ENCODE results near the gene ADSL.

Gene ADSL

DNA sequence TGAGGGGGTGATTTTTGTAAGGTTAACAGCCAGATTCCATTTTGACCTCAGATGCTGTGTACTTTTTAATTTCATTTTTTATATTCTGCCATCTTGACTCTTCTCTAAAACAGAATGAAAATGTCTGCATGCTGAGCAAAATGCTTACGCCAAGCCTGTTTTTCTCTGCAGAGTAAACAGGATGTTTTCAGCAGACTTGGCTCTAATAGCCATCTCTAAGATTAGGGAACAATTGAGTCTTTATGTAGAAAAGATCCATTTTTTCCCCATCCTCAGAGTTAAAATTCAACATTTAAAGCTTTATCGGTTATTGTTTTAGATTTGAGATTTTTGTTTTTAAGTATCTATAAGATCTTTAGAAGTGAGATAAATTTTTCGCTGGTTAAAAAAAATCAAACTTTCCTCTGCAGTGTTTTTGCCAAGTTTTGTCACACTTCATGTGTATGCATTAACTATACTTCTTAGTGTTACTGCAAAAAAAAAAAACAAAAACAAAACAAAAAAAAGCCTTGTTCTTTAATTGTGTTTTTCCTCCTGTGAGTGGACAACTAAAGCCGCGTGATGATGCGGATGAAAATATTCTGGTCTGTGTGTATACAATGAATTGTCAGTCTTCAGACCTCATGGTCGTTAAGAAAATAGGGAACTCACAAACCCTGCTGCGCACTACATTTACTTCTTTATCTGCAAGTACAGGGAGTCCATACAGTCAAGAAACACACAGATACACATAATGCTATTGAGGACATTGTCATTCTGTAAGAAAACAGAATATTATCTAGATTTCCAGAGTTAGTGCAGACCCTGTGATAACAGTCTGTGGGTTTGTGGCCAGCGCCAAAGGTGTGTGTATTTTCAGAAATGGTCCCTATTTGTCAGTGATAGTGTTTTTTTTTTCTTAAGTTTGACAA, 17.5 kb upstream of the ADSL start:
- no peak for DNase-seq

GRCh38 chr22:40329466-40329865, 16.8 kb upstream of the ADSL start:
- DNase-seq = no peak

- DNase-seq = no peak
These were observed 16.2 kb upstream of the ADSL start for GRCh38 chr22:40330086-40330485.

- DNase-seq = no peak
These were observed 15.7 kb upstream of the ADSL start for GRCh38 chr22:40330615-40331014.

DNA sequence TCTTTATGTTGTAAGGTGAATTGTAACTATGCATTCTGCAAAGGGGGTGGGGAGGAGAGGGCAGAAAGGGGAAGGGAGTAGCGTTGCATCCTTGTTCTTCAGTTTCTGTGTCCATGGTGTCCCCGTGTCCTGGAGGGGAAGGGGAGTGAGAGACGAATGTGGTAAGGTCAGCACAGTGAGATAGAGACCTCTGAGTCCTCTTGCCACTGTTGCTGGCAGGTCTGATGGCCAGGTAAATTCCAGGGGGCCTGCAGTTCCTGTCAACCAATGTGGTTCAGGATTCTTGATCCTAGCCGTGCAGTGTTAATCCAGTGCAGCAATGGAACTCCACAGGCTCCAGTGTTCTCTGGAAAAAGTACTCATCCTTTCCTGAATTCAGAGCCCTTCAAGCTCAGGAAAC, 14.6 kb upstream of the ADSL start:
- no peak for DNase-seq

GRCh38 chr22:40332319-40332781, 13.9 kb upstream of the ADSL start:
- DNase-seq = no peak

- no peak for DNase-seq
These were observed 12.2 kb upstream of the ADSL start for GRCh38 chr22:40334060-40334459.

- no peak for DNase-seq
These were observed 11.4 kb upstream of the ADSL start for GRCh38 chr22:40334899-40335298.

- no peak for DNase-seq
These were observed 10.9 kb upstream of the ADSL start for GRCh38 chr22:40335358-40335757.

DNA sequence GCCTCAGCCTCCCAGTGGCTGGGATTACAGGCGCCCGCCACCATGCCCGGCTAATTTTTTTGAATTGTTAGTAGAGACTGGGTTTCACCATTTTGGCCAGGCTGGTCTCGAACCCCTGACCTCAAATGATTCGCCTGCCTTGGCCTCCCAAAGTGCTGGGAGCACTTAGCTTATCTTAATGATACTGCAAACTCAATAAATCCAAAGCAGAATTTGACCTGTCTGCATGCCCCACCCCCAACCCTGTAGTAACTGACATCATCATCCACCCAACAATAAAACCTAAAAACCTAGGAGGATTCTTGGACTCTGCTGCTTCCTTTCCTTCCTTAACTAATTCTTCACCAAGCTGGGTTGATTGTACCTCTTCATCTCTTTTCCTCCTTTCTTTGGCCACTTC, 6.3 kb upstream of the ADSL start:
- no peak for DNase-seq

DNA sequence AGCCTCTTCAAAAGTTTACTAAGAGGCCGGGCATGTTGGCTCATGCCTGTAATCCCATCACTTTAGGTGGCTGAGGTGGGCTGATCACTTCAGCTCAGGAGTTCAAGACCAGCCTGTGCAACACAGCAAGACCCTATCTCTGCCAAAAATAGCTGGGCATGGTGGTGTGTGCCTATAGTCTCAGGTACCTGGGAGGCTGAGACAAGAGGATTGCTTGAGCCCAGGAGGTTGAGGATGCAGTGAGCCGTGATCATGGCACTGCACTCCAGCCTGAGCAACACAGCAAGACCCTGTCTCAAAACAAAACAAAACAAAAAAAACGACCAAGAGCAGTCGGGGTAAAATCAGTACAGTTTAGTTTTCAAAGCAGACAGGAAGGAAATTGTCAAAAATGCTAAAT, 4.7 kb upstream of the ADSL start:
- DNase-seq = no peak

GRCh38 chr22:40342521-40342920, 3.8 kb upstream of the ADSL start:
- no peak for DNase-seq

GRCh38 chr22:40345271-40345670, 1.0 kb upstream of the ADSL start:
- DNase-seq = no peak

DNA sequence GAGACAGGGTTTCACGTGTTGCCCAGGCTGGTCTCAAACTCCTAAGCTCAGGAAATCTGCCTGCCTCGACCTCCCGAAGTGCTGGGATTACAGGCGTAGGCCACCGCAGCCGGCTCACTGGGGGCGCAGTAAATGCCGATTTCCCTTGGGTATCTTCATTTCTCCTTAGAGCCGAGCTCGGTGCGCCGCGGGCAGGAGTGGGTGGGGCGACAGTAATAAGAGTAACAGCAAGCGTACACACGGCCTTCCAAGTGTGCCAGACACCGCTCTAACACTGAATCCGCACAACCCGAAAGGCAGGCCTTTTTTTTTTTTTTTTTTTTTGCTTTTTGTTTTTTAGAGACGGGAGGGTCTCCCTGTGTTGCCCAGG, 500 bp upstream of the ADSL start:
- peak; percentile 51 for DNase-seq

DNA sequence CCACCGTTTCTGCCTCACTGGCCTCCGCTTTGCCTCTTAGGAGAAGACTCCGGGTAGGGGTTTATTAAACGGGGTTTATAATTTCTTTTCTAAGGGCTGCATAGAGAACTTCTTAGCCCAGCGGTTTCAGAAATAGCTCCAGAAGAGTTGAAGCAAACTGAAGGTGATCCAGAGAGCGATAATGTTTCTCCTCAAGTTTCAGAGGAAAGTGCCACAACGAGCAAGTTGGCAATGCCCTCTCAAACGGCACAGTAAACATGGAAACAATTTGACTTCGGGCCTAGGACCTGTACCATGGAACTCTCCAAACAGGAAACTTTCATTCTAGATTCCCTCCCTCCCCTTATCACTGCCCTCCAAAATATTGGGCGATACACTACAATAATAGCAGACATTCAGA, 1.0 kb downstream of the ADSL start:
- DNase-seq = no peak

DNA sequence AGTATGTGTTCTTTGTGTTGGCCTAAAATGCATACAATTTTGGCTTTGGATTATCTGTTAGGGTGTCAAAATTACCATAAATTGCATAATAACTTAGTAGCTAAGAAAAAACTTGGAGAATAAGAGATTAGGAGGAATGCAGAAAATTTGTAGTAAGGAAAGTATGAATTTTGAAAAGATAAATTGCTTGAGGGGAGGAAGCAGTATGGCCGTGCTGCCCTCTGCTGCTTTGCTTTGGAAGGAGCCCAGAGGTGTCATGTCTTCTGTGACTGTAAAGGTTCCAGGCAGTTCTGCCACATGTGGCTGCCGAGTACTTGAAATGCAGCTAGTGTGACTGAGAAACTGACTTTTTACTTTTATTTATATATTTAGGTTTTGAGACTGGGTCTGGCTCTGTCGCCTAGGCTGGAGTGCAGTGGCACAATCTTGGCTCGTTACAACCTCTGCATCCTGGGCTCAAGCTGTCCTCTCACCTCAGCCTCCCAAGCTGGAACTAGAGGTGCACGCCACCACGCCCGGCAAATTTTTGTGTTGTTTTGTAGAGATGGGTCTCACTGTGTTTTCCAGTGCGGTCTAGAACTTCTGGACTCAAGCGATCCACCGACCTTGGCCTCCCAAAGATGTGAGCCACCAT, 1.8 kb downstream of the ADSL start:
- peak; percentile 57 for DNase-seq

DNA sequence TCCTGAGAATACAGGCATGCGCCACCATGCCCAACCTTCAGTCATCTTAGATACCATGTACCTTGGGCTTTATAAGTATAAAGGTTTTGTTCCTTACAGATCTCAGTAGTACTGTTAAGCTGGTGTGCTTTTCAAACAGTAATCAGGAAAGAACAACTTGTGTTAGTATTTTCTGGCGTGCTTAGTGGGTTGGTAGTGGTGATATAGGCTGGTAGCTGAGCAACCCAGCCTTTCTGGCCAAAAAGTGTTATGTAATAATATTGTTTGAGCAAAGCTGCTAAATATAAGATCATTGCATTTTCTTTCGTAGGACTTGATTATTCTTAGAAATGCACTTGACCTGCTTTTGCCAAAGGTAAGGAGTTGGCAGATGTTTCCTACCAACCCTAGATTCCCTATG, 6.5 kb downstream of the ADSL start:
- no peak for DNase-seq

GRCh38 chr22:40361100-40361499, 14.8 kb downstream of the ADSL start:
- no peak for DNase-seq

- DNase-seq = no peak
These were observed 16.8 kb downstream of the ADSL start for GRCh38 chr22:40363059-40363458.

DNA sequence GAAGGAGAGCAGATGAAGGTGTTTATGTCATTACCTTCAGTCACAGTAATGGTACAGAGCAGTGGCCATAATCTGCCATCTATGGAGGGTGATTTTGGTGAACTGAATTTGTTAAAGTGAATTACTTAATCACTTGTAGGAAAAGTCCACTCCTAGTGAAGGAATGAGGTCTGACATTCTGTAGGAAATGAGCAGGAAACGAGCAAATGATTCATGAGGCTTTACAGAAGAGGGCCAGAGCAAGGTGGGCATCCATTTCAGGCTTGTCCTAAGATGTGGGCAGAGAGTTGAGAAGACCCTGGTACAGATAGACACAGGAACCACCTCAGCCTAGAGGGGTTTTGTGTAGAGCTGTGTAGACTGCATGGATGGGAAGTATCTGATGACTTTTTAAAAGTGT, 18.1 kb downstream of the ADSL start:
- no peak for DNase-seq

GRCh38 chr22:40366068-40366467, 19.8 kb downstream of the ADSL start:
- no peak for DNase-seq

DNA sequence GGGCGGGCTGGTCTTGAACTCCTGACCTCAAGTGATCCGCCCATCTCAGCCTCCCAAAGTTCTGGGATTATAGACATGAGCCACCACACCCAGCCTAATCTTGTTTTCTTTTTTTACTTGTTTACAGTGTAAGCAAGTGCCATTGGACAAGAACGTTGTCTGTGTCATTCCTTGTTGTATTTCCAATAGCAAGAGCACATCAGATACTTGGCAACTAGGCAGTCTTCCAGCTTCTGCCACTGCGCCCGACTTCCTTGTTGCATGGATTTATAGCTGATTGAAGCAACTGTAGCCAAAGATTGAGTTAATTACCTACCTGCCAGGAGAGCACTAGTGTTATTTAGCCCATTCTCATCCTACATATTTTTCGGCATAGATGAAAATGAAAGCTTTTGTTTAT, 21.0 kb downstream of the ADSL start:
- DNase-seq = no peak

- DNase-seq = no peak
These were observed 21.7 kb downstream of the ADSL start for GRCh38 chr22:40368016-40368415.

DNA sequence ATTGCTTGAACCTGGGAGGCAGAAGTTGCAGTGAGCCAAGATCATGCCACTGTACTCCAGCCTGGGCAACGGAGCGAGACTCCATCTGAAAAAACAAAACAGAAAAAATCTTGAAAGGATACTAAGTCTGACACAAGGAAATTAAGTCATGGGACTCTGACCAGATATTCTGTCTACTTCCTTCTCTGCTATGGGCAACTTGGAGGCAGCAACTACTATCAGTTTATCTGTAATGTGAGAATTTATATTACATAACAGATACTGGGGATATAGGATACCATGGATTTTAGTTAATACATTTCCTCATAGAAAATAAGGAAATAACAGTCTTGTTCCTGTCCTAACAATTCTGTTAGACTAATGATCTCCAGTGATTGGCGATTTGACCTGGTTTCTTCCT, 22.5 kb downstream of the ADSL start:
- no peak for DNase-seq

- no peak for DNase-seq
These were observed 28.3 kb downstream of the ADSL start for GRCh38 chr22:40374567-40374966.
